H9 (cell line): ENCODE measurements around the gene ZNF230. TPM values are rescaled to one million over a fixed set of nuclear protein-coding genes. Genes with fewer than 3 reads are reported as not detected.

Experiments
- DNase-seq: peaks from one replicate; pipeline ENCODE4 v3.0.0-alpha.2; 2017
- H2AFZ ChIP-seq: one replicate; pipeline ENCODE4 v1.6.1; 2013; ENCODE audit warnings: mild to moderate bottlenecking, low read length, control low read depth, moderate library complexity
- H2AK5ac ChIP-seq: 2 replicates; pipeline ENCODE4 v1.6.1; 2013; ENCODE audit warnings: low read length, control low read depth, mixed read lengths; ENCODE audit not compliant: insufficient read length
- H2BK120ac ChIP-seq: one replicate; pipeline ENCODE4 v1.6.1; 2013; ENCODE audit warnings: low read depth, mild to moderate bottlenecking, low read length, control low read depth, inconsistent platforms; ENCODE audit not compliant: poor library complexity, severe bottlenecking
- H2BK12ac ChIP-seq: 2 replicates; pipeline ENCODE4 v1.6.1; 2013; ENCODE audit warnings: low read length, control low read depth, mixed read lengths, low read depth; ENCODE audit not compliant: insufficient read length
- H2BK15ac ChIP-seq: 2 replicates; pipeline ENCODE4 v1.6.1; 2013; ENCODE audit warnings: low read depth, low read length, control low read depth
- H2BK20ac ChIP-seq: one replicate; pipeline ENCODE4 v1.6.1; 2013; ENCODE audit warnings: low read depth, mild to moderate bottlenecking, low read length, control low read depth, inconsistent platforms; ENCODE audit not compliant: poor library complexity, severe bottlenecking
- H2BK5ac ChIP-seq: 2 replicates; pipeline ENCODE4 v1.6.1; 2013; ENCODE audit warnings: low read length, control low read depth, mixed read lengths; ENCODE audit not compliant: insufficient read length
- H3K14ac ChIP-seq: 2 replicates; pipeline ENCODE4 v1.6.1; 2013; ENCODE audit warnings: low read length, control low read depth; ENCODE audit not compliant: insufficient read depth
- H3K18ac ChIP-seq: 2 replicates; pipeline ENCODE4 v1.6.1; 2013; ENCODE audit warnings: low read depth, mild to moderate bottlenecking, mixed read lengths, low read length, control low read depth; ENCODE audit not compliant: insufficient read length
- H3K23ac ChIP-seq: 2 replicates; pipeline ENCODE4 v1.6.1; 2013; ENCODE audit warnings: low read length, control low read depth, mixed read lengths, low read depth; ENCODE audit not compliant: insufficient read length
- H3K23me2 ChIP-seq: 2 replicates; pipeline ENCODE4 v1.6.1; 2013; ENCODE audit warnings: low read depth, mild to moderate bottlenecking, mixed read lengths, low read length, control low read depth; ENCODE audit not compliant: insufficient read length, poor library complexity, severe bottlenecking
- H3K27ac ChIP-seq: 2 replicates; pipeline ENCODE4 v1.5.1; 2013; ENCODE audit warnings: low read length, control low read depth, mixed read lengths, low read depth; ENCODE audit not compliant: insufficient read length
- H3K27me3 ChIP-seq: 2 replicates; pipeline ENCODE4 v1.6.1; 2013; ENCODE audit warnings: low read length, control low read depth, inconsistent platforms; ENCODE audit not compliant: insufficient read depth
- H3K4ac ChIP-seq: 2 replicates; pipeline ENCODE4 v1.6.1; 2013; ENCODE audit warnings: low read depth, mild to moderate bottlenecking, control low read depth, inconsistent platforms, low read length, moderate library complexity
- H3K4me1 ChIP-seq: 2 replicates; pipeline ENCODE4 v1.6.1; 2013; ENCODE audit warnings: low read length, control low read depth, inconsistent platforms; ENCODE audit not compliant: insufficient read depth
- H3K4me2 ChIP-seq: 2 replicates; pipeline ENCODE4 v1.6.1; 2013; ENCODE audit warnings: low read length, control low read depth, mixed read lengths; ENCODE audit not compliant: insufficient read length, insufficient read depth
- H3K56ac ChIP-seq: 2 replicates; pipeline ENCODE4 v1.6.1; 2013; ENCODE audit warnings: low read depth, mild to moderate bottlenecking, mixed read lengths, low read length, control low read depth; ENCODE audit not compliant: insufficient read length
- H3K79me1 ChIP-seq: 2 replicates; pipeline ENCODE4 v1.6.1; 2013; ENCODE audit warnings: low read depth, mild to moderate bottlenecking, moderate library complexity, low read length, control low read depth, inconsistent platforms; ENCODE audit not compliant: insufficient read depth, poor library complexity, severe bottlenecking
- H3K79me2 ChIP-seq: 2 replicates; pipeline ENCODE4 v1.6.1; 2013; ENCODE audit warnings: low read length, control low read depth, inconsistent platforms; ENCODE audit not compliant: insufficient read depth
- H3K9ac ChIP-seq: 2 replicates; pipeline ENCODE4 v1.6.1; 2013; ENCODE audit warnings: low read length, control low read depth, mixed read lengths; ENCODE audit not compliant: insufficient read length; ENCODE audit errors: extremely low read depth
- H3K9me3 ChIP-seq: one replicate; pipeline ENCODE4 v1.6.1; 2013; ENCODE audit warnings: low read depth, low read length, inconsistent platforms; ENCODE audit not compliant: control insufficient read depth
- H3T11ph ChIP-seq: one replicate; pipeline ENCODE4 v1.6.1; 2013; ENCODE audit warnings: mild to moderate bottlenecking, low read length, control low read depth, inconsistent platforms
- H4K20me1 ChIP-seq: one replicate; pipeline ENCODE4 v1.6.1; 2013; ENCODE audit not compliant: control insufficient read depth, insufficient read length, insufficient read depth
- H4K5ac ChIP-seq: 2 replicates; pipeline ENCODE4 v1.6.1; 2013; ENCODE audit warnings: low read depth, mild to moderate bottlenecking, mixed read lengths, low read length, control low read depth; ENCODE audit not compliant: insufficient read length
- H4K8ac ChIP-seq: replicated peaks from 2 replicates; pipeline ENCODE4 v1.6.1; 2013; ENCODE audit warnings: low read length, control low read depth, mixed read lengths, low read depth; ENCODE audit not compliant: insufficient read length
- H4K91ac ChIP-seq: 2 replicates; pipeline ENCODE4 v1.6.1; 2013; ENCODE audit warnings: low read depth, mild to moderate bottlenecking, moderate library complexity, mixed read lengths, low read length, control low read depth; ENCODE audit not compliant: insufficient read length
- H3K27ac Mint-ChIP-seq, 3 experiments: 2 replicates in 2 of 3; 3 replicates in 1 of 3; pipeline ENCODE4 v1.8.0; 2020 to 2021; ENCODE audit warnings: mixed read lengths in 3 of 3, mild to moderate bottlenecking in 1 of 3, moderate library complexity in 1 of 3
- H3K27me3 Mint-ChIP-seq: 2 replicates; pipeline ENCODE4 v1.8.0; 2021; ENCODE audit warnings: low read depth, mild to moderate bottlenecking, moderate library complexity, mixed read lengths
- H3K36me3 Mint-ChIP-seq, 3 experiments: 2 replicates in 2 of 3; 3 replicates in 1 of 3; pipeline ENCODE4 v1.8.0; 2020 to 2021; ENCODE audit warnings: low read depth in 3 of 3, mixed read lengths in 3 of 3; ENCODE audit not compliant: insufficient read depth in 1 of 3
- H3K4me1 Mint-ChIP-seq, 2 experiments: 2 replicates each; pipeline ENCODE4 v1.8.0; 2020; ENCODE audit warnings: mixed read lengths in 2 of 2
- H3K4me3 Mint-ChIP-seq, 2 experiments: 2 replicates in 1 of 2; 3 replicates in 1 of 2; pipeline ENCODE4 v1.8.0; 2020 to 2021; ENCODE audit warnings: mild to moderate bottlenecking in 2 of 2, mixed read lengths in 2 of 2, moderate library complexity in 1 of 2
- H3K9me3 Mint-ChIP-seq, 2 experiments: 2 replicates in 1 of 2; 3 replicates in 1 of 2; pipeline ENCODE4 v1.8.0; 2020; ENCODE audit warnings: mild to moderate bottlenecking in 2 of 2, mixed read lengths in 2 of 2, moderate library complexity in 1 of 2
- WGBS: extraction: QIAGEN DNeasy Blood & Tissue Kit; methylation state at CpG from one replicate; pipeline ENCODE4 v1.1.7; 2013; ENCODE audit warnings: missing lambda C conversion rate, low lambda C conversion rate, mixed read lengths; ENCODE audit not compliant: insufficient read length; ENCODE audit errors: extremely low coverage; 5-methylcytosine and 5-hydroxymethylcytosine counted together
- total RNA-seq: library from RNA; stranded (reverse); gene quantifications from 2 replicates; pipeline ENCODE4 v1.2.1, GENCODE V29; 2021
- TF ChIP-seq, protein P1 (sequence below): fragments of 200-600 bp; sonication (generic); conservative IDR thresholded peaks from 3 replicates; pipeline ENCODE4 v1.8.0; 2021; ENCODE audit warnings: antibody characterized with exemption, mild to moderate bottlenecking

Gene ZNF230
- total RNA-seq, 1 experiment from 2014 or later: 3.1 TPM

DNA sequence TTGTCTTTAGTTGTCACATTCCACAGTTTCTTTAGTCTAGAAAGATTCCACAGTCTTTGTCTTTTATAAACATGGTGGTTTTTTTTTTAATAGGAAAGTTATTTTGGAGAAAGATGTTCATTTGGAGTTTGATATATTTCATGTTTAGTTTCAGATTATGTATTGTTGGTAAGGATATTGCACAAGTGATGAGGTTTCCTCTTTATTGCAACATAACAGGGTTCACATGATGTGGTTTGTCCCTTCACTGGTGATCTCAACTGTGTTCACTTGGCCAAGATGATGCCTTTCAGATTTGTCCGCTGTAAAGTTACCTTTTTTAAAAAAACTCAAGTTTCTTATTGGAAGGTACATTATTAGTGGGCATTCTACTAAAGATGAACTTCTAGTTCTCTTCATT is 3.2 kb downstream of the ZNF230 start:
- Histone ChIP-seq H3K9ac (no peak overlapping the region), H3K14ac (no peak overlapping the region), H3K79me2 (no peaks in the 10 kb centered on the region; the same call in 1 of the 2 replicates), H3K4me2 (no peak overlapping the region), H2BK5ac (no peak overlapping the region), H3K23ac (no peak overlapping the region), H3K27ac (no peak overlapping the region), H3K9me3 (peaks cover 26% of the 10 kb centered on the region), H3K56ac (no peak overlapping the region), H2BK12ac (no peak overlapping the region), H4K8ac (no peak overlapping the region), H2BK120ac (no peak overlapping the region), H2BK20ac (no peak overlapping the region), H3K18ac (no peak overlapping the region), H2AFZ (no peak overlapping the region), H3K79me1 (no peaks in the 10 kb centered on the region), H3K4ac (no peak overlapping the region), H2BK15ac (no peak overlapping the region), H4K20me1 (no peaks in the 10 kb centered on the region), H4K5ac (no peak overlapping the region), H4K91ac (no peak overlapping the region), H2AK5ac (no peak overlapping the region), H3T11ph (no peak overlapping the region), H3K27me3 (no peaks in the 10 kb centered on the region), H3K4me1 (no peaks in the 10 kb centered on the region; the same call in 1 of the 2 replicates), H3K23me2 (peaks cover 4% of the 10 kb centered on the region)
- Mint-ChIP-seq H3K36me3 (peaks cover 41 to 49% (median 46%) of the 10 kb centered on the region in 3 experiments), H3K27ac (no peak overlapping the region), H3K4me3 (no peak overlapping the region), H3K9me3 (peaks cover 25 to 56% of the 10 kb centered on the region in 2 experiments), H3K27me3 (peaks cover 2% of the 10 kb centered on the region), H3K4me1 (peaks cover 10 to 14% of the 10 kb centered on the region in 2 experiments)
- no CpG with 5 or more reads among the region's 1 CpG for WGBS
- DNase-seq: no peak
- TF ChIP-seq, protein P1, sequence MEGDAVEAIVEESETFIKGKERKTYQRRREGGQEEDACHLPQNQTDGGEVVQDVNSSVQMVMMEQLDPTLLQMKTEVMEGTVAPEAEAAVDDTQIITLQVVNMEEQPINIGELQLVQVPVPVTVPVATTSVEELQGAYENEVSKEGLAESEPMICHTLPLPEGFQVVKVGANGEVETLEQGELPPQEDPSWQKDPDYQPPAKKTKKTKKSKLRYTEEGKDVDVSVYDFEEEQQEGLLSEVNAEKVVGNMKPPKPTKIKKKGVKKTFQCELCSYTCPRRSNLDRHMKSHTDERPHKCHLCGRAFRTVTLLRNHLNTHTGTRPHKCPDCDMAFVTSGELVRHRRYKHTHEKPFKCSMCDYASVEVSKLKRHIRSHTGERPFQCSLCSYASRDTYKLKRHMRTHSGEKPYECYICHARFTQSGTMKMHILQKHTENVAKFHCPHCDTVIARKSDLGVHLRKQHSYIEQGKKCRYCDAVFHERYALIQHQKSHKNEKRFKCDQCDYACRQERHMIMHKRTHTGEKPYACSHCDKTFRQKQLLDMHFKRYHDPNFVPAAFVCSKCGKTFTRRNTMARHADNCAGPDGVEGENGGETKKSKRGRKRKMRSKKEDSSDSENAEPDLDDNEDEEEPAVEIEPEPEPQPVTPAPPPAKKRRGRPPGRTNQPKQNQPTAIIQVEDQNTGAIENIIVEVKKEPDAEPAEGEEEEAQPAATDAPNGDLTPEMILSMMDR: no peak
